Measurements from ENCODE around the gene PRSS16. TPM values are rescaled to one million over a fixed set of nuclear protein-coding genes. Genes with fewer than 3 reads are reported as not detected.

Gene PRSS16
- total and polyA plus RNA-seq, 7 donors: 13.3 to 28.7 (median 27.0) TPM; not detected in 4

DNA sequence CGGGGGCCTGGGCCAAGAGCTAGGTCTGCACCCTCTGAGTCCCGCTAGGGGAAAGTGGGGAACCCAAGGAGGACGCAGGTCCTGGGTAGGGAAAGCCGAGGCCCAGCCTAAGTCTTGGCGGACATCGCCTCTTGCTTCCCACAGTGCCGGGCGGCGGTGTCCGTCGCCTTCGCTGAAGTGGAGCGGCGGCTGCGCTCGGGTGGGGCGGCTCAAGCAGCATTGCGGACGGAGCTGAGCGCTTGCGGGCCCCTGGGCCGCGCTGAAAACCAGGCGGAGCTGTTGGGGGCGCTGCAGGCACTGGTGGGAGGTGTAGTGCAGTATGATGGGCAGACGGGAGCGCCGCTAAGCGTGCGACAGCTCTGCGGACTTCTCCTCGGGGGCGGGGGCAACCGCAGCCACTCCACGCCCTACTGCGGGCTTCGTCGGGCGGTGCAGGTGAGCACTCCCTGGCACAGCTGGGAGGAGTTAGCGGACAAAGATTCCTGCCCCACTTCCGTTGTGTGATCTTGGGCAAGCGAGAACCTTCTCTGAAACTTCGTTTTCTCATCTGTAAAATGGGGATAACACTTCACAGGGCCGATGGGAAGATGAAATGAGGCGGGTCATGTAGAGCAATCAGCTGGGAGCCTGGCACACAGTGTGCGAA is 4.2 kb downstream of the PRSS16 start:
- WGBS, 2 donors: 2 to 4% methylated on average over 46 of the region's 46 CpGs
- Histone ChIP-seq H3K4me1 (peaks cover 0 to 16% (median 15%) of the 10 kb centered on the region in 4 donors), H3K36me3 (no peaks in the 10 kb centered on the region), H3K27ac (peak overlapping the region in 1 of 4 donors; percentile 50), H3K4me3 (peak overlapping the region; percentile 18 to 43 (median 38)), H3K27me3 (peaks cover 25 to 89% (median 38%) of the 10 kb centered on the region in 3 donors), H3K9me3 (no peaks in the 10 kb centered on the region)
- TF ChIP-seq POLR2AphosphoS5 (IDR thresholded peaks at IDR 0.05): no peak
- TF ChIP-seq, protein P1, sequence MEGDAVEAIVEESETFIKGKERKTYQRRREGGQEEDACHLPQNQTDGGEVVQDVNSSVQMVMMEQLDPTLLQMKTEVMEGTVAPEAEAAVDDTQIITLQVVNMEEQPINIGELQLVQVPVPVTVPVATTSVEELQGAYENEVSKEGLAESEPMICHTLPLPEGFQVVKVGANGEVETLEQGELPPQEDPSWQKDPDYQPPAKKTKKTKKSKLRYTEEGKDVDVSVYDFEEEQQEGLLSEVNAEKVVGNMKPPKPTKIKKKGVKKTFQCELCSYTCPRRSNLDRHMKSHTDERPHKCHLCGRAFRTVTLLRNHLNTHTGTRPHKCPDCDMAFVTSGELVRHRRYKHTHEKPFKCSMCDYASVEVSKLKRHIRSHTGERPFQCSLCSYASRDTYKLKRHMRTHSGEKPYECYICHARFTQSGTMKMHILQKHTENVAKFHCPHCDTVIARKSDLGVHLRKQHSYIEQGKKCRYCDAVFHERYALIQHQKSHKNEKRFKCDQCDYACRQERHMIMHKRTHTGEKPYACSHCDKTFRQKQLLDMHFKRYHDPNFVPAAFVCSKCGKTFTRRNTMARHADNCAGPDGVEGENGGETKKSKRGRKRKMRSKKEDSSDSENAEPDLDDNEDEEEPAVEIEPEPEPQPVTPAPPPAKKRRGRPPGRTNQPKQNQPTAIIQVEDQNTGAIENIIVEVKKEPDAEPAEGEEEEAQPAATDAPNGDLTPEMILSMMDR (IDR thresholded peaks at IDR 0.05): peak in 1 of 4 experiments; percentile 6
- TF ChIP-seq POLR2A (IDR thresholded peaks at IDR 0.05): peak in 1 of 2 donors; percentile 29
- no peak for TF ChIP-seq EP300 (IDR thresholded peaks at IDR 0.05)
- intact Hi-C loops (cut with DNase I): no loop called here
- DNase-seq: no peak

GRCh38 chr6:27254566-27254965 is 7.1 kb downstream of the PRSS16 start:
- Histone ChIP-seq H3K27me3 (peaks cover 25 to 90% (median 45%) of the 10 kb centered on the region in 3 donors), H3K9me3 (peaks cover 0 to 2% (median 0%) of the 10 kb centered on the region in 4 donors), H3K4me3 (no peak overlapping the region), H3K27ac (no peak overlapping the region), H3K36me3 (no peaks in the 10 kb centered on the region), H3K4me1 (peaks cover 0 to 16% (median 15%) of the 10 kb centered on the region in 4 donors)
- WGBS, 2 donors: 77 to 88% methylated on average over 3 of the region's 3 CpGs
- DNase-seq: no peak
- intact Hi-C loops (cut with DNase I): no loop called here
- TF ChIP-seq POLR2A (IDR thresholded peaks at IDR 0.05) (no peak), POLR2AphosphoS5 (IDR thresholded peaks at IDR 0.05) (no peak), EP300 (IDR thresholded peaks at IDR 0.05) (no peak)
- TF ChIP-seq, protein P1 (IDR thresholded peaks at IDR 0.05): no peak

- DNase-seq: no peak
- peaks cover 0 to 2% (median 0%) of the 10 kb centered on the region in 4 donors for H3K9me3 ChIP-seq
- 66 to 90% methylated on average over 1 of the region's 1 CpG for WGBS, 2 donors
- peaks cover 0 to 12% (median 11%) of the 10 kb centered on the region in 4 donors for H3K4me1 ChIP-seq
- no peak overlapping the region for H3K4me3 ChIP-seq
- intact Hi-C loops (cut with DNase I): no loop called here
- H3K36me3 ChIP-seq: no peaks in the 10 kb centered on the region
- no peak overlapping the region for H3K27ac ChIP-seq
- peaks cover 30 to 90% (median 47%) of the 10 kb centered on the region in 3 donors for H3K27me3 ChIP-seq
- TF ChIP-seq POLR2AphosphoS5 (IDR thresholded peaks at IDR 0.05): no peak
- TF ChIP-seq, protein P1 (IDR thresholded peaks at IDR 0.05): no peak
- TF ChIP-seq EP300 (IDR thresholded peaks at IDR 0.05): no peak
- no peak for TF ChIP-seq POLR2A (IDR thresholded peaks at IDR 0.05)
These were observed 8.4 kb downstream of the PRSS16 start for GRCh38 chr6:27255866-27256265.

- no peak overlapping the region for H3K27ac ChIP-seq
- intact Hi-C loops (cut with DNase I): no loop called here
These were observed 12.9 kb downstream of the PRSS16 start for GRCh38 chr6:27260369-27260768.

More at GRCh38 chr6:27260369-27260768, 12.9 kb downstream of the PRSS16 start:
- TF ChIP-seq POLR2A (IDR thresholded peaks at IDR 0.05): no peak
- TF ChIP-seq EP300 (IDR thresholded peaks at IDR 0.05): no peak
- TF ChIP-seq POLR2AphosphoS5 (IDR thresholded peaks at IDR 0.05): no peak
- TF ChIP-seq, protein P1 (IDR thresholded peaks at IDR 0.05): no peak
- peaks cover 18 to 77% (median 22%) of the 10 kb centered on the region in 3 donors for H3K27me3 ChIP-seq
- 12 to 46% methylated on average over 21 of the region's 21 CpGs for WGBS, 2 donors
- no peaks in the 10 kb centered on the region for H3K4me1 ChIP-seq
- H3K9me3 ChIP-seq: peaks cover 0 to 2% (median 0%) of the 10 kb centered on the region in 4 donors
- H3K4me3 ChIP-seq: no peak overlapping the region
- no peak for DNase-seq
- H3K36me3 ChIP-seq: no peaks in the 10 kb centered on the region

Data from sigmoid colon (tissue), 7 donors.